Caki2 (cell line): ENCODE measurements around the gene TARS1. TPM values are rescaled to one million over a fixed set of nuclear protein-coding genes. Genes with fewer than 3 reads are reported as not detected.
"Not testable (repeated sequence)": the region's sequence is repeated elsewhere in the genome, so short reads cannot be mapped to it uniquely, and the experiment has no call there.

Experiments used
- DNase-seq: peaks from one replicate; pipeline ENCODE4 v3.0.0-alpha.2; 2015; ENCODE audit warnings: low read depth
- in situ Hi-C: cut with HindIII; loops from 2 replicates; pipeline ENCODE4 v1.10.0; 2016; ENCODE audit warnings: low sequenced_read_pairs, low pct_unique_long_range_greater_than_20kb, mixed read lengths
- total RNA-seq: library from RNA; depleted of rRNA; stranded (reverse); fragments of >200 nt; shearing (Covaris generic); gene quantifications from 2 replicates; pipeline ENCODE4 v1.2.3, GENCODE V29; 2014; ENCODE audit warnings: low replicate concordance

The TARS1 gene
- total RNA-seq, 1 experiment from 2014 or later = 165 TPM

DNA sequence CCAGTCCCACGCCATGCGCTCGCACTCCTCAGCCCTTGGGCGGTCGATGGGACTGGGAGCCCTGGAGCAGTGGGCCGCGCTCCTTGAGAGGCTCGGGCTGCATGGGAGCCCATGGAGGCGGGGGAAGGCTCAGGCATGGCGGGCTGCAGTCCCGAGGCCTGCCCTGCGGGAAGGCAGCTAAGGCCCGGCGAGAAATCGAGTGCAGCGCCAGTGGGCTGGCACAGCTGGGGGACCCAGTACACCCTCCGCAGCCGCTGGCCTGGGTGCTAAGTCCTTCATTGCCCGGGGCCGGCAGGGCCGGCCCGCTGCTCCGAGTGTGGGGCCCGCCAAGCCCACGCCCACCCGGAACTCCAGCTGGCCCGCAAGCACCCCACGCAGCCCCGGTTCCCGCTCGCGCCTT, 74.6 kb downstream of the TARS1 start:
- DNase-seq, in situ Hi-C loops: not testable (repeated sequence)

GRCh38 chr5:33516421-33516820, 75.7 kb downstream of the TARS1 start:
- no peak for DNase-seq
- in situ Hi-C loops = no loop called here
